CD4-positive, alpha-beta T cell treated with Interleukin-17A for 4 hours (primary cell): Measurements from ENCODE around the gene WNT1.

Experiments
- DNase-seq: peaks from one replicate; pipeline ENCODE4 v3.0.0-alpha.2; 2020; ENCODE audit warnings: mixed read lengths

The WNT1 gene

DNA sequence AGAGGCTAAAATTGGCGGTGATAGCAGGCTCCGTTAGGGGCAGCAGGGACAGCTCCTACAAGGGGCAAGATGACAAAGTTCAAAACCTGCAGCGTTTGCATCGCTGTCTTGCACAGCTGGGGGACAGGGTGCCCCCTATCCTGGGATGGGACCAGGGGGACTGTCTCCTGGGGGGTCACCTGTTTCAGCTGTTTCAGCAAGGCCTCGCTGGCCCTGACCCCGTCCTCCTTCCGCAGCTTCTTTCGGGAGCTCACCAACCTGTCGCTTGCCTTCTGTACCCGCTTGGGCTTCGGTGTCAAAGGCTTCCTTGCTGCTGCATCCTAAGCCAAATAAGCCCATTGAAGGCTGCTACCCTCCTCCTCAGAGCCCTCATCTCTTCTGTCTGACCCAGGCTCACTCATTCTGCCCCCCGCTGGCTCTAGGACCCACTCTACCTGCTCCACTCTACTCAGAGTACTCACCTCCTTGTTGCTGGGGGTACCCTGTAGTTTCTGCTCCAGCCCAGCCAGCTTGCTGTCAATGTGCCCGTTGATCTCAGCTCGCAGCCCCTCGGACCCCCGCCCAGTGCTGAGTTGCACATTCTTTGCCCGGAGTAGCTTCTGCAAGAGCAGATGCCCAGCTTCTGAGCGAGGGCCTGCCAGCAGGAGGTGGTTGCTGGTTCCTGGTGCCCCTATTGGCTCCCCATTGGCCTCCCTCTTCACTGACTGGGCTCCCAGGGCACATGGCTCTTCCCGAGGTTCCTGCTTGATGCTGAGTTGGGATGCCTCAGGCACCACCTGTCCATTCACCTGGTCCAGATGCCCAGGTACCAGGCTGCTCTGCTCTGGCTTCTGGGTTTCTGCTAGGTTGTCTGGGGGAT is 52.8 kb downstream of the WNT1 start:
- DNase-seq, result no peak

DNA sequence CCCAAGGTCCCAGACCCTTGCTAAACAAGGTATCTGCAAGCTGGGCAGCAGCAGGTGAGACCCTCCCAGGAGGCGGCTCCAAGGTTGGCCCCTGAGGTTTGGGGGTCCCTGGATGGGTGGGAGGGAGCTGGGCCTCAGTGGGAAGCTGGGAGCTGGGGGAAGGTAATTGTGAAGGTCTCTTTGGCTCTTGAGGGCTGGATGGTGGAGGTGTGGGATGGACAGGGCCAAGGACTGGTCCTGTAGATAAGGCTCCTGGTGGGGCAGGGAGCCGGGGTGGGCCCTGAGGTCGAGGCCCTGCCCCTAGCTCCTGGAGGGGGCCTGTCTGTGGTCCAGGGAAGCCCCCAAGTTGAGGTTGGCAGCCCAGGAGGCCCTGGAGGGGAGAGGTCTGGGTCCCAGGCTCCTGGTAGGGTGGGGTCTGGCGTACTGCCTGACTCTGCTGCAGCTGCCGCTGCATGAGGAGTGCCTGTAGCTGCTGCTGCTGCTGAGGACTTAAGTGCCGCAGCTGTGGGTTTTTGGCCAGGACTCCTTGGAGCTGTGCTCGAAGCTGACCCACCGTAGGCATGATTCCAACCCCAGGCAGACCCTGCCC is 53.5 kb downstream of the WNT1 start:
- DNase-seq, result no peak
